ENCODE results near the gene CARD9.
"Not testable (repeated sequence)": the region's sequence is repeated elsewhere in the genome, so short reads cannot be mapped to it uniquely, and the experiment has no call there.

Gene CARD9

GRCh38 chr9:136363106-136363948, 10.1 kb downstream of the CARD9 start, which contains the start of gene DNLZ:
Gene DNLZ (minus strand): TSS chr9:136363744. CDS start chr9:136363714, 30 bp downstream.
- DNase-seq: peak; percentile 92

- DNase-seq: no peak
Observed at GRCh38 chr9:136362450-136362784, 11.1 kb downstream of the CARD9 start.

GRCh38 chr9:136361754-136362449, 11.6 kb downstream of the CARD9 start:
- DNase-seq: no peak

- DNase-seq: no peak
Observed at GRCh38 chr9:136361047-136361753, 12.3 kb downstream of the CARD9 start.

GRCh38 chr9:136359774-136360718, 13.4 kb downstream of the CARD9 start:
- no peak for DNase-seq

GRCh38 chr9:136358888-136359287, 14.6 kb downstream of the CARD9 start:
- DNase-seq: no peak

- no peak for DNase-seq
Observed at GRCh38 chr9:136358016-136358415, 15.5 kb downstream of the CARD9 start.

GRCh38 chr9:136357202-136357725, 16.2 kb downstream of the CARD9 start:
- no peak for DNase-seq

- no peak for DNase-seq
Observed at GRCh38 chr9:136355616-136356557, 17.6 kb downstream of the CARD9 start.

GRCh38 chr9:136354592-136355085, 18.8 kb downstream of the CARD9 start:
- no peak for DNase-seq

GRCh38 chr9:136353757-136354488, 19.5 kb downstream of the CARD9 start:
- no peak for DNase-seq

GRCh38 chr9:136353088-136353487, 20.4 kb downstream of the CARD9 start:
- DNase-seq: no peak

- no peak for DNase-seq
Observed at GRCh38 chr9:136352682-136353081, 20.8 kb downstream of the CARD9 start.

GRCh38 chr9:136351868-136352267, 21.6 kb downstream of the CARD9 start:
- not testable (repeated sequence) for DNase-seq

GRCh38 chr9:136351252-136351800, 22.1 kb downstream of the CARD9 start:
- DNase-seq: no peak

GRCh38 chr9:136349546-136349945, 23.9 kb downstream of the CARD9 start:
- no peak for DNase-seq

- no peak for DNase-seq
Observed at GRCh38 chr9:136348691-136349090, 24.8 kb downstream of the CARD9 start.

- no peak for DNase-seq
Observed at GRCh38 chr9:136347472-136348256, 25.8 kb downstream of the CARD9 start.

- DNase-seq: no peak
Observed at GRCh38 chr9:136346927-136347465, 26.5 kb downstream of the CARD9 start.

All from stimulated activated naive CD4-positive, alpha-beta T cell treated with Interleukin-2 at 50 U/mL for 16 hours (primary cell).